GM12873 (cell line): Measurements from ENCODE around the gene RAPGEF1.

Experiments
- TF ChIP-seq, protein P1 (sequence below): IDR thresholded peaks from 2 replicates; pipeline ENCODE4 v1.5.1; 2012; ENCODE audit warnings: low read depth, mild to moderate bottlenecking, moderate library complexity, low read length, control low read depth; ENCODE audit not compliant: insufficient read depth; ENCODE audit errors: missing control alignments

RAPGEF1 gene

GRCh38 chr9:131669269-131670157 is 70.4 kb downstream of the RAPGEF1 start:
- TF ChIP-seq, protein P1, sequence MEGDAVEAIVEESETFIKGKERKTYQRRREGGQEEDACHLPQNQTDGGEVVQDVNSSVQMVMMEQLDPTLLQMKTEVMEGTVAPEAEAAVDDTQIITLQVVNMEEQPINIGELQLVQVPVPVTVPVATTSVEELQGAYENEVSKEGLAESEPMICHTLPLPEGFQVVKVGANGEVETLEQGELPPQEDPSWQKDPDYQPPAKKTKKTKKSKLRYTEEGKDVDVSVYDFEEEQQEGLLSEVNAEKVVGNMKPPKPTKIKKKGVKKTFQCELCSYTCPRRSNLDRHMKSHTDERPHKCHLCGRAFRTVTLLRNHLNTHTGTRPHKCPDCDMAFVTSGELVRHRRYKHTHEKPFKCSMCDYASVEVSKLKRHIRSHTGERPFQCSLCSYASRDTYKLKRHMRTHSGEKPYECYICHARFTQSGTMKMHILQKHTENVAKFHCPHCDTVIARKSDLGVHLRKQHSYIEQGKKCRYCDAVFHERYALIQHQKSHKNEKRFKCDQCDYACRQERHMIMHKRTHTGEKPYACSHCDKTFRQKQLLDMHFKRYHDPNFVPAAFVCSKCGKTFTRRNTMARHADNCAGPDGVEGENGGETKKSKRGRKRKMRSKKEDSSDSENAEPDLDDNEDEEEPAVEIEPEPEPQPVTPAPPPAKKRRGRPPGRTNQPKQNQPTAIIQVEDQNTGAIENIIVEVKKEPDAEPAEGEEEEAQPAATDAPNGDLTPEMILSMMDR: no peak

- TF ChIP-seq, protein P1: no peak
Observed at GRCh38 chr9:131668439-131669268, 71.2 kb downstream of the RAPGEF1 start.

DNA sequence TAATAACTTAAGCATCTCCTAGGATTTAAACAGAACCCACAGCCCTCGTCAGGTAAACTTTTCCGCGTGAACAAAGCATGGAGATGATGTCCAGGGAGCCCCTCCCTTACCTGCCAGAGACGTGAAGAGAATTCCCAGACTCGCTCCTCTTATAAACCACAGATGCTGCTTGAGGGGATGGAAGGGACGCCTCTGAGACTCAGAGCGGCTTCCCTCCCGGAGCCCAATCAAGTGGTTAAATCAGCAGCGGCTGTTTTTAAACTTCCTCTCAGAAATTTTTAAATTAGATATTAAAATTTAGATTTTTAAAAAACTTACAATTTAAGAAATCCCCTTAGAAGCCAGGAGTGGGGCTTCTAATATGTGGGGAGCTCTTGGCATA is 71.8 kb downstream of the RAPGEF1 start:
- TF ChIP-seq, protein P1: no peak

DNA sequence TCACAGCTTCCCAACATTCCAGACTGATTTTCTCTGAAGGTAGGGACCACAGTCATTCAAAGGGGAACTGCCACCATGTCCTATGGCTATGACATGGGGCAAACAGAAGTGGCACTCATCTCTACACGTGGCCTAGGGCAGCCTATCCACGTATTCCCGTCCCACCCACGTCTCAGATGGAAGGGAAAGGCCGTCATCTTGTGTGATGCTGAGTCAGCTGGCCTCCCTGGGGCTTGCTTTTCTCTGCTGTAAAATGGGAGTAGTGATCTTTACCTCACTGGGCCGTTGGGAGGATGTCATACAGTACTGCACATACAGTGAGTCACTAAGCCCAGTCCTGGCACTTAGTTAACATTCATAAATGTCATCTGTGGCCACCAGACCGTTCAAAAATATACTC is 72.3 kb downstream of the RAPGEF1 start:
- TF ChIP-seq, protein P1: no peak

GRCh38 chr9:131666774-131667173 is 73.1 kb downstream of the RAPGEF1 start:
- TF ChIP-seq, protein P1: no peak

DNA sequence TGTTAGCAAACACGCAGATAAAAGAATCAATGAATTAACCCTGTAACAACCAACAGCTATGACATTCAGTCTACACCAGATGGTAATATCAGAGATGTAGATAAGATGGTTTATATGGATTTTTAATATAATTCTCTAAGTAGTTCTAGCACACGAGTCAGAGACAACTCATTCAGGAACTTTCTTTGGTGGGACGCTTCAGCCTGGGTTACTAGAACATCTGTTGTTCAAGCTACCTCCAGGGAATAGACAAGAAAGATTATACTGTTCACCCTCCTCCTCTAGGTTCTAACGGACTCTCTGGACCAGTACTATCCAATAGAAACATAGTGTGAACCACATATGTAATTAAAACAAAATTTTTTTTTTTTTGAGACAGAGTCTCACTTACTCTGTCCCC is 73.8 kb downstream of the RAPGEF1 start:
- TF ChIP-seq, protein P1: no peak

DNA sequence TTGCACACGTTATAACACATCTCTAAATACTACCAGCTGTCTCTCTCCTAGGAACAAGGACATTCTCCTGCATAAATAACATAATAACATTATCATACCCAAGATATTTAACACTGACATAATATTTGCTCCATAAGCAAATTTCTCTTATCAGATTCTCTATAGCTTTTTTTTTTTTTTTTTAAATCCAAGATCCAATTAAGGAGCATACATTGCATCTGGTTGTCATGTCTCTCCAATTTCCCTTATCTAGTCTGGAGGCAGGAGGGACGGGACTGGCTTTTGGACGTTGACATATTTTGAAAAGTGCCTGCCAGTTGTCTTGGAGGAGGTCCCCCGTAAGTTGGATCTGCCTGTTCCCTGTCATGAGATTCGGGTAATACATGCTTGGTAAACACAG is 76.6 kb downstream of the RAPGEF1 start:
- TF ChIP-seq, protein P1: no peak
